ENCODE data around the gene ATP7A.

DNA sequence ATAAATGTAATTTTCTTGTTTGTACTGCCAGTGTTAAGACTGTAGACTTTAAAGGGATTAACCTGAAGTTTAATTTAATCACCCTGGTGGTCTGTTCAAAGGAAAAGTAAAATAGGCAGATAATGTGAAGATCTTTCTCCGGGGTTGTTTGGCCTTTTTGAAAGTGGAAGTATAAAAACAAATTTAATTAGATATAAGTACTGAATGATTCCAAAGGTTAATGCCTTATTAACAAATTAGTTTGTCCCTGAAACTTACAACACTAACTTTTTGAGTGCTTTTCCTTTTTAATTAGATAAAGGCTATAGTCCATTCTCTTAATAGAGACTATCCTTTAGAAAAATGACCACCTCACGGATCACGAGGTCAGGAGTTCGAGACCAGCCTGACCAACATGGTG is 69.4 kb downstream of the ATP7A start:
- TF ChIP-seq, protein P1, sequence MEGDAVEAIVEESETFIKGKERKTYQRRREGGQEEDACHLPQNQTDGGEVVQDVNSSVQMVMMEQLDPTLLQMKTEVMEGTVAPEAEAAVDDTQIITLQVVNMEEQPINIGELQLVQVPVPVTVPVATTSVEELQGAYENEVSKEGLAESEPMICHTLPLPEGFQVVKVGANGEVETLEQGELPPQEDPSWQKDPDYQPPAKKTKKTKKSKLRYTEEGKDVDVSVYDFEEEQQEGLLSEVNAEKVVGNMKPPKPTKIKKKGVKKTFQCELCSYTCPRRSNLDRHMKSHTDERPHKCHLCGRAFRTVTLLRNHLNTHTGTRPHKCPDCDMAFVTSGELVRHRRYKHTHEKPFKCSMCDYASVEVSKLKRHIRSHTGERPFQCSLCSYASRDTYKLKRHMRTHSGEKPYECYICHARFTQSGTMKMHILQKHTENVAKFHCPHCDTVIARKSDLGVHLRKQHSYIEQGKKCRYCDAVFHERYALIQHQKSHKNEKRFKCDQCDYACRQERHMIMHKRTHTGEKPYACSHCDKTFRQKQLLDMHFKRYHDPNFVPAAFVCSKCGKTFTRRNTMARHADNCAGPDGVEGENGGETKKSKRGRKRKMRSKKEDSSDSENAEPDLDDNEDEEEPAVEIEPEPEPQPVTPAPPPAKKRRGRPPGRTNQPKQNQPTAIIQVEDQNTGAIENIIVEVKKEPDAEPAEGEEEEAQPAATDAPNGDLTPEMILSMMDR (IDR thresholded peaks at IDR 0.05): no peak
- TF ChIP-seq POLR2A (IDR thresholded peaks at IDR 0.05): no peak

Data from Peyer's patch (tissue), 4 donors.